ENCODE results near the gene DIP2B.

DNA sequence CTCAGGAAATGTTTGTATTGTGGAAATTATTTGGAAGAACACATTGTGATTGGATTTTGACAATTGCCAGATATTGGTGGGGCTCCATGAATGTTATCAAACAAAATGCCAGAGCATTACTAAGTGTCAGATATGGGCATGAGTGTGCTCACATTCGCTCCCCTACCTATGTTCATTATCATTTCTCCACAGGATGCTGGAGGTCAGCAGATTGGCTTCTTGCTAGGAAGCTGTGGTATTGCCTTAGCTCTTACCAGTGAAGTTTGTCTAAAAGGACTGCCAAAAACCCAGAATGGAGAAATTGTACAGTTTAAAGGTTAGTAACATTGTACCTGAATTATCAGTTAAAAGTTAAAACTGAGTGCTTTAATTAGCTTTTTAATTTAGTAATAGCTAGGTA is 180.9 kb downstream of the DIP2B start:
- TF ChIP-seq ESRRA (CRISPR knock-in tag; IDR thresholded peaks at IDR 0.05; ENCODE audit: borderline replicate concordance) (no peak), ZNF416 (CRISPR knock-in tag; IDR thresholded peaks at IDR 0.05) (no peak), TCF7 (CRISPR knock-in tag; IDR thresholded peaks at IDR 0.05; ENCODE audit: low read depth) (no peak), SMAD3 (CRISPR knock-in tag; IDR thresholded peaks at IDR 0.05; ENCODE audit: borderline replicate concordance) (no peak), RELA (CRISPR knock-in tag; IDR thresholded peaks at IDR 0.05; ENCODE audit: borderline replicate concordance) (no peak), FOXK1 (CRISPR knock-in tag; IDR thresholded peaks at IDR 0.05) (no peak), HMGA2 (CRISPR knock-in tag; IDR thresholded peaks at IDR 0.05) (no peak)
- TF ChIP-seq, protein P1, sequence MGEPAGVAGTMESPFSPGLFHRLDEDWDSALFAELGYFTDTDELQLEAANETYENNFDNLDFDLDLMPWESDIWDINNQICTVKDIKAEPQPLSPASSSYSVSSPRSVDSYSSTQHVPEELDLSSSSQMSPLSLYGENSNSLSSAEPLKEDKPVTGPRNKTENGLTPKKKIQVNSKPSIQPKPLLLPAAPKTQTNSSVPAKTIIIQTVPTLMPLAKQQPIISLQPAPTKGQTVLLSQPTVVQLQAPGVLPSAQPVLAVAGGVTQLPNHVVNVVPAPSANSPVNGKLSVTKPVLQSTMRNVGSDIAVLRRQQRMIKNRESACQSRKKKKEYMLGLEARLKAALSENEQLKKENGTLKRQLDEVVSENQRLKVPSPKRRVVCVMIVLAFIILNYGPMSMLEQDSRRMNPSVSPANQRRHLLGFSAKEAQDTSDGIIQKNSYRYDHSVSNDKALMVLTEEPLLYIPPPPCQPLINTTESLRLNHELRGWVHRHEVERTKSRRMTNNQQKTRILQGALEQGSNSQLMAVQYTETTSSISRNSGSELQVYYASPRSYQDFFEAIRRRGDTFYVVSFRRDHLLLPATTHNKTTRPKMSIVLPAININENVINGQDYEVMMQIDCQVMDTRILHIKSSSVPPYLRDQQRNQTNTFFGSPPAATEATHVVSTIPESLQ (CRISPR knock-in tag; IDR thresholded peaks at IDR 0.05), result no peak
- TF ChIP-seq, protein P2, sequence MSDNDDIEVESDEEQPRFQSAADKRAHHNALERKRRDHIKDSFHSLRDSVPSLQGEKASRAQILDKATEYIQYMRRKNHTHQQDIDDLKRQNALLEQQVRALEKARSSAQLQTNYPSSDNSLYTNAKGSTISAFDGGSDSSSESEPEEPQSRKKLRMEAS (CRISPR knock-in tag; IDR thresholded peaks at IDR 0.05), result no peak
- TF ChIP-seq, protein P3, sequence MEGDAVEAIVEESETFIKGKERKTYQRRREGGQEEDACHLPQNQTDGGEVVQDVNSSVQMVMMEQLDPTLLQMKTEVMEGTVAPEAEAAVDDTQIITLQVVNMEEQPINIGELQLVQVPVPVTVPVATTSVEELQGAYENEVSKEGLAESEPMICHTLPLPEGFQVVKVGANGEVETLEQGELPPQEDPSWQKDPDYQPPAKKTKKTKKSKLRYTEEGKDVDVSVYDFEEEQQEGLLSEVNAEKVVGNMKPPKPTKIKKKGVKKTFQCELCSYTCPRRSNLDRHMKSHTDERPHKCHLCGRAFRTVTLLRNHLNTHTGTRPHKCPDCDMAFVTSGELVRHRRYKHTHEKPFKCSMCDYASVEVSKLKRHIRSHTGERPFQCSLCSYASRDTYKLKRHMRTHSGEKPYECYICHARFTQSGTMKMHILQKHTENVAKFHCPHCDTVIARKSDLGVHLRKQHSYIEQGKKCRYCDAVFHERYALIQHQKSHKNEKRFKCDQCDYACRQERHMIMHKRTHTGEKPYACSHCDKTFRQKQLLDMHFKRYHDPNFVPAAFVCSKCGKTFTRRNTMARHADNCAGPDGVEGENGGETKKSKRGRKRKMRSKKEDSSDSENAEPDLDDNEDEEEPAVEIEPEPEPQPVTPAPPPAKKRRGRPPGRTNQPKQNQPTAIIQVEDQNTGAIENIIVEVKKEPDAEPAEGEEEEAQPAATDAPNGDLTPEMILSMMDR (IDR thresholded peaks at IDR 0.05), result no peak
